CD4-positive, alpha-beta T cell treated with Interleukin-6 for 4 hours (primary cell): ENCODE results near the gene SUGP1.

Source experiments
- DNase-seq: peaks from one replicate; pipeline ENCODE4 v3.0.0-alpha.2; 2020; ENCODE audit warnings: mixed read lengths

SUGP1 gene

GRCh38 chr19:19341026-19341425 is 20.7 kb upstream of the SUGP1 start:
- DNase-seq: no peak

- no peak for DNase-seq
These were observed 17.8 kb upstream of the SUGP1 start for GRCh38 chr19:19338082-19338481.

GRCh38 chr19:19337120-19337519 is 16.8 kb upstream of the SUGP1 start:
- DNase-seq: no peak

GRCh38 chr19:19336597-19336996 is 16.3 kb upstream of the SUGP1 start:
- no peak for DNase-seq

- DNase-seq: no peak
These were observed 15.3 kb upstream of the SUGP1 start for GRCh38 chr19:19335408-19336158.

GRCh38 chr19:19334989-19335344 is 14.7 kb upstream of the SUGP1 start:
- no peak for DNase-seq

- DNase-seq: no peak
These were observed 14.0 kb upstream of the SUGP1 start for GRCh38 chr19:19334063-19334988.

- no peak for DNase-seq
These were observed 8.8 kb upstream of the SUGP1 start for GRCh38 chr19:19329126-19329525.

- no peak for DNase-seq
These were observed 7.4 kb upstream of the SUGP1 start for GRCh38 chr19:19327672-19328071.

GRCh38 chr19:19324059-19324770 is 3.9 kb upstream of the SUGP1 start:
- no peak for DNase-seq

GRCh38 chr19:19321141-19321577 is 850 bp upstream of the SUGP1 start:
- DNase-seq: peak; percentile 16

- DNase-seq: no peak
These were observed 463 bp downstream of the SUGP1 start for GRCh38 chr19:19319732-19320360.

GRCh38 chr19:19316082-19316481 is 4.2 kb downstream of the SUGP1 start:
- DNase-seq: no peak

GRCh38 chr19:19315444-19315843 is 4.9 kb downstream of the SUGP1 start:
- no peak for DNase-seq

- DNase-seq: no peak
These were observed 11.9 kb downstream of the SUGP1 start for GRCh38 chr19:19308373-19308772.

- DNase-seq: no peak
These were observed 14.1 kb downstream of the SUGP1 start for GRCh38 chr19:19306191-19306590.

GRCh38 chr19:19305696-19306095 is 14.6 kb downstream of the SUGP1 start:
- DNase-seq: no peak

- DNase-seq: no peak
These were observed 15.2 kb downstream of the SUGP1 start for GRCh38 chr19:19305066-19305465.

GRCh38 chr19:19304186-19304965 is 15.9 kb downstream of the SUGP1 start:
- DNase-seq: no peak

GRCh38 chr19:19303411-19303810 is 16.9 kb downstream of the SUGP1 start:
- no peak for DNase-seq

GRCh38 chr19:19300613-19301012 is 19.7 kb downstream of the SUGP1 start:
- no peak for DNase-seq

- no peak for DNase-seq
These were observed 22.6 kb downstream of the SUGP1 start for GRCh38 chr19:19297759-19298158.
